ENCODE data around the gene USP5. TPM values are rescaled to one million over a fixed set of nuclear protein-coding genes. Genes with fewer than 3 reads are reported as not detected.

The USP5 gene
- polyA plus RNA-seq, 2 of the 4 experiments (the other 2 are of a cell fraction) = 58.6 to 78.2 TPM

DNA sequence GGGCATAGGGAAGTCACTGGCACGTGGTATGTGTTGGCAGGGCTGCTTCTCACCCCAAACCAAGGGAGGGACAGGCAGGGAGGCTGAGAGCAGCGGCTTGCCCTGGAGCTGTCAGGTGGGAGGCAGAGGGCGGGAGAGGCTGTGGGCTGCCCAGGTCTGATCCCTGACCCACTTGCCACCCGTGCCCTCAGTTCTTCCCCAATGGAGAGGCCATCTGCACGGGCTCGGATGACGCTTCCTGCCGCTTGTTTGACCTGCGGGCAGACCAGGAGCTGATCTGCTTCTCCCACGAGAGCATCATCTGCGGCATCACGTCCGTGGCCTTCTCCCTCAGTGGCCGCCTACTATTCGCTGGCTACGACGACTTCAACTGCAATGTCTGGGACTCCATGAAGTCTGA, 6.6 kb upstream of the USP5 start:
- no peak overlapping the region for H3K27ac ChIP-seq
- H3K4me3 ChIP-seq = no peak overlapping the region
- ATAC-seq (no peak), DNase-seq (ENCODE audit: low read depth in 1 of 2, low spot score in 1 of 2) (no peak), FAIRE-seq (no peak)
- 95% methylated on average over 17 of the region's 17 CpGs for WGBS (ENCODE audit: missing lambda C conversion rate)
- no peak for TF ChIP-seq CHD4 (IDR thresholded peaks at IDR 0.05; ENCODE audit: borderline replicate concordance)
- no peak for TF ChIP-seq JUN (IDR thresholded peaks at IDR 0.05)
- TF ChIP-seq MAFK (IDR thresholded peaks at IDR 0.05; ENCODE audit: partially characterized antibody) = no peak
- no peak for TF ChIP-seq RAD21 (conservative IDR thresholded peaks at IDR 0.05 in 1 of 2, IDR thresholded peaks at IDR 0.05 in 1 of 2)
- TF ChIP-seq, protein P1, sequence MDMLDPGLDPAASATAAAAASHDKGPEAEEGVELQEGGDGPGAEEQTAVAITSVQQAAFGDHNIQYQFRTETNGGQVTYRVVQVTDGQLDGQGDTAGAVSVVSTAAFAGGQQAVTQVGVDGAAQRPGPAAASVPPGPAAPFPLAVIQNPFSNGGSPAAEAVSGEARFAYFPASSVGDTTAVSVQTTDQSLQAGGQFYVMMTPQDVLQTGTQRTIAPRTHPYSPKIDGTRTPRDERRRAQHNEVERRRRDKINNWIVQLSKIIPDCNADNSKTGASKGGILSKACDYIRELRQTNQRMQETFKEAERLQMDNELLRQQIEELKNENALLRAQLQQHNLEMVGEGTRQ (IDR thresholded peaks at IDR 0.05) = no peak
- TF ChIP-seq, protein P2, sequence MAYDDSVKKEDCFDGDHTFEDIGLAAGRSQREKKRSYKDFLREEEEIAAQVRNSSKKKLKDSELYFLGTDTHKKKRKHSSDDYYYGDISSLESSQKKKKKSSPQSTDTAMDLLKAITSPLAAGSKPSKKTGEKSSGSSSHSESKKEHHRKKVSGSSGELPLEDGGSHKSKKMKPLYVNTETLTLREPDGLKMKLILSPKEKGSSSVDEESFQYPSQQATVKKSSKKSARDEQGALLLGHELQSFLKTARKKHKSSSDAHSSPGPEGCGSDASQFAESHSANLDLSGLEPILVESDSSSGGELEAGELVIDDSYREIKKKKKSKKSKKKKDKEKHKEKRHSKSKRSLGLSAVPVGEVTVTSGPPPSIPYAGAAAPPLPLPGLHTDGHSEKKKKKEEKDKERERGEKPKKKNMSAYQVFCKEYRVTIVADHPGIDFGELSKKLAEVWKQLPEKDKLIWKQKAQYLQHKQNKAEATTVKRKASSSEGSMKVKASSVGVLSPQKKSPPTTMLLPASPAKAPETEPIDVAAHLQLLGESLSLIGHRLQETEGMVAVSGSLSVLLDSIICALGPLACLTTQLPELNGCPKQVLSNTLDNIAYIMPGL (CRISPR knock-in tag; IDR thresholded peaks at IDR 0.05; ENCODE audit: borderline replicate concordance) = no peak
- TF ChIP-seq, protein P3, sequence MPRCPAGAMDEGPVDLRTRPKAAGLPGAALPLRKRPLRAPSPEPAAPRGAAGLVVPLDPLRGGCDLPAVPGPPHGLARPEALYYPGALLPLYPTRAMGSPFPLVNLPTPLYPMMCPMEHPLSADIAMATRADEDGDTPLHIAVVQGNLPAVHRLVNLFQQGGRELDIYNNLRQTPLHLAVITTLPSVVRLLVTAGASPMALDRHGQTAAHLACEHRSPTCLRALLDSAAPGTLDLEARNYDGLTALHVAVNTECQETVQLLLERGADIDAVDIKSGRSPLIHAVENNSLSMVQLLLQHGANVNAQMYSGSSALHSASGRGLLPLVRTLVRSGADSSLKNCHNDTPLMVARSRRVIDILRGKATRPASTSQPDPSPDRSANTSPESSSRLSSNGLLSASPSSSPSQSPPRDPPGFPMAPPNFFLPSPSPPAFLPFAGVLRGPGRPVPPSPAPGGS (IDR thresholded peaks at IDR 0.05) = no peak
- no peak for TF ChIP-seq FOXS1 (CRISPR knock-in tag; IDR thresholded peaks at IDR 0.05)
- TF ChIP-seq SREBF2 (IDR thresholded peaks at IDR 0.05) = no peak
- TF ChIP-seq, protein P4, sequence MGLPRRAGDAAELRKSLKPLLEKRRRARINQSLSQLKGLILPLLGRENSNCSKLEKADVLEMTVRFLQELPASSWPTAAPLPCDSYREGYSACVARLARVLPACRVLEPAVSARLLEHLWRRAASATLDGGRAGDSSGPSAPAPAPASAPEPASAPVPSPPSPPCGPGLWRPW (IDR thresholded peaks at IDR 0.05) = no peak
- no peak for TF ChIP-seq HOXA7 (CRISPR knock-in tag; IDR thresholded peaks at IDR 0.05)
- no peak for TF ChIP-seq FOSB (CRISPR knock-in tag; IDR thresholded peaks at IDR 0.05)
- TF ChIP-seq HOXB13 (CRISPR knock-in tag; IDR thresholded peaks at IDR 0.05; ENCODE audit: low read depth) = no peak
- TF ChIP-seq SMC3 (IDR thresholded peaks at IDR 0.05) = no peak
- peaks cover 8% of the 10 kb centered on the region for H3K4me1 ChIP-seq
- no peak overlapping the region for H3K4me2 ChIP-seq
- ChIA-PET POLR2A (no interaction called here), CTCF (interaction anchor here (7.5 to 29.8 kb wide), 3 partner anchors 14 to 92 kb away, joined by 56 to 306 read pairs (median 92); partner anchors contain the start of genes MLF2 and P3H3)
- H3K9me3 ChIP-seq = no peaks in the 10 kb centered on the region

DNA sequence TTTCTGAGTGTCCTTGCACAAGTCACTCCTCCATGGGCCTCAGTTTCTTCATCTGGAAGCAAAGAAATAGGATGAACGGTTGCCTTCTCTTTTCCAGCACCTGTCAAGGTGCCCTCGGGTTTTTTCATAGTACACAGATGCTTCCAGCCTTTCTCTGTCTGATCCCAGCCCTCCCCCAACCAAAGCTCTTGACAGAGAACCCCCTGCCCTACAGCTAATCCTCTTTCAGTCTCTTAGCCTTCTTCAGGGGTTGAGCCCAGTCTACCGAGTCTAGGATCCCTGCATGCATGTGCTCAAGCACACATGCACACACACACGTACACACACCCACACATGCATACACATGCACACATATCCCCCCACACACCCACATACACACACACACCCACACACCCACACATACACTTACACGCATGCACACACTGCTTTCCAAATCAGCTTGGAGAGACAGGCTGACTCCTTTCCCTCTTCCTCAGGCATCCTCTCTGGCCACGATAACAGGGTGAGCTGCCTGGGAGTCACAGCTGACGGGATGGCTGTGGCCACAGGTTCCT, 5.6 kb upstream of the USP5 start:
- FAIRE-seq = no peak
- Histone ChIP-seq H3K9me3 (no peaks in the 10 kb centered on the region), H3K4me3 (no peak overlapping the region), H3K27ac (no peak overlapping the region), H3K4me1 (peaks cover 12% of the 10 kb centered on the region), H3K4me2 (no peak overlapping the region)
- ChIA-PET CTCF (interaction anchor here (1.0 to 29.8 kb wide), 4 partner anchors 11 to 93 kb away, joined by 3 to 306 read pairs (median 60); partner anchors contain the start of gene MLF2), POLR2A (no interaction called here)
- no peak for ATAC-seq
- DNase-seq (ENCODE audit: low read depth in 1 of 2, low spot score in 1 of 2) = no peak
- TF ChIP-seq, protein P1 (IDR thresholded peaks at IDR 0.05) = no peak
- TF ChIP-seq, protein P5, sequence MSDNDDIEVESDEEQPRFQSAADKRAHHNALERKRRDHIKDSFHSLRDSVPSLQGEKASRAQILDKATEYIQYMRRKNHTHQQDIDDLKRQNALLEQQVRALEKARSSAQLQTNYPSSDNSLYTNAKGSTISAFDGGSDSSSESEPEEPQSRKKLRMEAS (IDR thresholded peaks at IDR 0.05) = no peak
- no peak for TF ChIP-seq FOSB (CRISPR knock-in tag; IDR thresholded peaks at IDR 0.05)
- WGBS (ENCODE audit: missing lambda C conversion rate) = 86% methylated on average over 7 of the region's 7 CpGs

DNA sequence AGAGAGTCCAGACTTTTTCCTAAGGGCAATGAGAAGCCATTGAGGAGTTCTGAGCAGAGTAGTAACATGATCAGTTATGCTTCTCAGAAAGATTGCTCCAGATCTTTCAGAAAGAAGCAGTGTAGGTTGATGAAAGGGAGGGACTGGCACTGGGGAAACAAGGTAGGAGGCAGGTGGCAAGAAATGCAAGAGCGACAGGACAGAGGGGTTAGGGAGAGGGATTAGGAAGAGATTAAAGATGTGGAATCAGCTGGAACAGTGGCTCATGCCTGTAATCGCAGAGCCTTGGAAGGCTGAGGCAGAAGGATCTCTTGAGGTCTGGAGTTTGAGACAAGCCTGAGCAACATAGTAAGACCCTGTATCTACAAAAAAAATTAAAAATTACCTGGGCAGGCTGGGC, 4.3 kb upstream of the USP5 start:
- CTCF ChIA-PET = interaction anchor here (0.8 to 10.1 kb wide), 9 partner anchors 11 to 94 kb away, joined by 3 to 117 read pairs (median 4); partner anchors contain the start of gene MLF2
- no peak overlapping the region for H3K27ac ChIP-seq
- POLR2A ChIA-PET = no interaction called here
- no peak for ATAC-seq
- peaks cover 12% of the 10 kb centered on the region for H3K4me1 ChIP-seq
- FAIRE-seq = no peak
- no peaks in the 10 kb centered on the region for H3K9me3 ChIP-seq
- WGBS (ENCODE audit: missing lambda C conversion rate) = 89% methylated on average over 2 of the region's 2 CpGs
- H3K4me3 ChIP-seq = no peak overlapping the region
- TF ChIP-seq TP53 (CRISPR knock-in tag; IDR thresholded peaks at IDR 0.05) (no peak), FOXS1 (CRISPR knock-in tag; IDR thresholded peaks at IDR 0.05) (no peak), MAZ (IDR thresholded peaks at IDR 0.05; ENCODE audit: borderline replicate concordance, low read depth, low read length) (no peak), HOXB13 (CRISPR knock-in tag; IDR thresholded peaks at IDR 0.05; ENCODE audit: low read depth) (no peak), NFE2L2 (conservative IDR thresholded peaks at IDR 0.05; ENCODE audit: low read length) (no peak)
- DNase-seq (ENCODE audit: low read depth in 1 of 2, low spot score in 1 of 2) = no peak
- H3K4me2 ChIP-seq = no peak overlapping the region

Measured in A549 (cell line).